GM19455 (cell line): ENCODE results near the gene LONRF2.
"Not testable (repeated sequence)": the region's sequence is repeated elsewhere in the genome, so short reads cannot be mapped to it uniquely, and the experiment has no call there.

ENCODE experiments used
- ATAC-seq: cut with Tn5 transposase; IDR thresholded peaks from one replicate; pipeline ENCODE4 v1.9.1; 2021; ENCODE audit not compliant: unreplicated experiment

LONRF2 gene

GRCh38 chr2:100321866-100322820, at the start of gene LONRF2:
Gene LONRF2 (minus strand): TSS chr2:100322501. CDS start chr2:100322093, 408 bp downstream.
- ATAC-seq = no peak

GRCh38 chr2:100367163-100367562, 44.9 kb upstream of the LONRF2 start:
- ATAC-seq = no peak

- no peak for ATAC-seq
Observed at GRCh38 chr2:100365434-100365833, 43.1 kb upstream of the LONRF2 start.

GRCh38 chr2:100362269-100362668, 40.0 kb upstream of the LONRF2 start:
- not testable (repeated sequence) for ATAC-seq

- ATAC-seq = no peak
Observed at GRCh38 chr2:100359576-100359975, 37.3 kb upstream of the LONRF2 start.

GRCh38 chr2:100358554-100358953, 36.3 kb upstream of the LONRF2 start:
- ATAC-seq = no peak

- ATAC-seq = no peak
Observed at GRCh38 chr2:100352521-100352920, 30.2 kb upstream of the LONRF2 start.

GRCh38 chr2:100350661-100351185, 28.4 kb upstream of the LONRF2 start:
- no peak for ATAC-seq

- ATAC-seq = not testable (repeated sequence)
Observed at GRCh38 chr2:100345144-100345543, 22.8 kb upstream of the LONRF2 start.

GRCh38 chr2:100344433-100344832, 22.1 kb upstream of the LONRF2 start:
- ATAC-seq = no peak

- ATAC-seq = not testable (repeated sequence)
Observed at GRCh38 chr2:100342466-100342865, 20.2 kb upstream of the LONRF2 start.

- no peak for ATAC-seq
Observed at GRCh38 chr2:100339823-100340222, 17.5 kb upstream of the LONRF2 start.

- no peak for ATAC-seq
Observed at GRCh38 chr2:100334929-100335328, 12.6 kb upstream of the LONRF2 start.

- ATAC-seq = no peak
Observed at GRCh38 chr2:100327742-100328141, 5.4 kb upstream of the LONRF2 start.

- no peak for ATAC-seq
Observed at GRCh38 chr2:100321179-100321865, 979 bp downstream of the LONRF2 start.

GRCh38 chr2:100320547-100321178, 1.6 kb downstream of the LONRF2 start:
- ATAC-seq = no peak

GRCh38 chr2:100317634-100318033, 4.7 kb downstream of the LONRF2 start:
- ATAC-seq = no peak

GRCh38 chr2:100309973-100310719, 12.2 kb downstream of the LONRF2 start:
- no peak for ATAC-seq

GRCh38 chr2:100309311-100309710, 13.0 kb downstream of the LONRF2 start:
- ATAC-seq = no peak

GRCh38 chr2:100303744-100304143, 18.6 kb downstream of the LONRF2 start:
- no peak for ATAC-seq

- no peak for ATAC-seq
Observed at GRCh38 chr2:100302585-100302892, 19.8 kb downstream of the LONRF2 start.
